Ovary (tissue), 3 donors: ENCODE measurements around the gene NDUFV1.

ENCODE experiments used
- POLR2A ChIP-seq: fragments of 450-650 bp; IDR thresholded peaks from one replicate; pipeline ENCODE4 v1.6.1; 2017; ENCODE audit warnings: antibody characterized with exemption, mild to moderate bottlenecking, moderate library complexity
- TF ChIP-seq, protein P1 (sequence below), 3 donors: fragments of 450-650 bp in 2 of 3; fragments of 200-600 bp in 1 of 3; IDR thresholded peaks; one replicate each; pipeline versions ENCODE4 v1.5.1 to v1.8.0; 2016 to 2022; ENCODE audit warnings: antibody characterized with exemption in 3 of 3, mild to moderate bottlenecking in 1 of 3
- donor health status: DM: no; HTN: no; CAD: no.

DNA sequence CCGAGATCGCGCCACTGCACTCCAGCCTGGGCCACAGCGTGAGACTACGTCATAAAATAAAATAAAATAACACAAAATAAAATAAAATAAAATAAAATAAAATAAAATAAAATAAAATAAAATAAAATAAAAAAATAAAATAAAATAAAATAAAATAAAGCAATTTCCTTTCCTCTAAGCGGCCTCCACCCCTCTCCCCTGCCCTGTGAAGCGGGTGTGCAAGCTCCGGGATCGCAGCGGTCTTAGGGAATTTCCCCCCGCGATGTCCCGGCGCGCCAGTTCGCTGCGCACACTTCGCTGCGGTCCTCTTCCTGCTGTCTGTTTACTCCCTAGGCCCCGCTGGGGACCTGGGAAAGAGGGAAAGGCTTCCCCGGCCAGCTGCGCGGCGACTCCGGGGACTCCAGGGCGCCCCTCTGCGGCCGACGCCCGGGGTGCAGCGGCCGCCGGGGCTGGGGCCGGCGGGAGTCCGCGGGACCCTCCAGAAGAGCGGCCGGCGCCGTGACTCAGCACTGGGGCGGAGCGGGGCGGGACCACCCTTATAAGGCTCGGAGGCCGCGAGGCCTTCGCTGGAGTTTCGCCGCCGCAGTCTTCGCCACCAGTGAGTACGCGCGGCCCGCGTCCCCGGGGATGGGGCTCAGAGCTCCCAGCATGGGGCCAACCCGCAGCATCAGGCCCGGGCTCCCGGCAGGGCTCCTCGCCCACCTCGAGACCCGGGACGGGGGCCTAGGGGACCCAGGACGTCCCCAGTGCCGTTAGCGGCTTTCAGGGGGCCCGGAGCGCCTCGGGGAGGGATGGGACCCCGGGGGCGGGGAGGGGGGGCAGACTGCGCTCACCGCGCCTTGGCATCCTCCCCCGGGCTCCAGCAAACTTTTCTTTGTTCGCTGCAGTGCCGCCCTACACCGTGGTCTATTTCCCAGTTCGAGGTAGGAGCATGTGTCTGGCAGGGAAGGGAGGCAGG, 23.2 kb upstream of the NDUFV1 start, which contains the start of gene GSTP1:
- TF ChIP-seq, protein P1, sequence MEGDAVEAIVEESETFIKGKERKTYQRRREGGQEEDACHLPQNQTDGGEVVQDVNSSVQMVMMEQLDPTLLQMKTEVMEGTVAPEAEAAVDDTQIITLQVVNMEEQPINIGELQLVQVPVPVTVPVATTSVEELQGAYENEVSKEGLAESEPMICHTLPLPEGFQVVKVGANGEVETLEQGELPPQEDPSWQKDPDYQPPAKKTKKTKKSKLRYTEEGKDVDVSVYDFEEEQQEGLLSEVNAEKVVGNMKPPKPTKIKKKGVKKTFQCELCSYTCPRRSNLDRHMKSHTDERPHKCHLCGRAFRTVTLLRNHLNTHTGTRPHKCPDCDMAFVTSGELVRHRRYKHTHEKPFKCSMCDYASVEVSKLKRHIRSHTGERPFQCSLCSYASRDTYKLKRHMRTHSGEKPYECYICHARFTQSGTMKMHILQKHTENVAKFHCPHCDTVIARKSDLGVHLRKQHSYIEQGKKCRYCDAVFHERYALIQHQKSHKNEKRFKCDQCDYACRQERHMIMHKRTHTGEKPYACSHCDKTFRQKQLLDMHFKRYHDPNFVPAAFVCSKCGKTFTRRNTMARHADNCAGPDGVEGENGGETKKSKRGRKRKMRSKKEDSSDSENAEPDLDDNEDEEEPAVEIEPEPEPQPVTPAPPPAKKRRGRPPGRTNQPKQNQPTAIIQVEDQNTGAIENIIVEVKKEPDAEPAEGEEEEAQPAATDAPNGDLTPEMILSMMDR (IDR thresholded peaks at IDR 0.05) = peak; percentile 76 to 98 (median 96)
- peak; percentile 92 for TF ChIP-seq POLR2A
